ENCODE results near the gene CMC2.

DNA sequence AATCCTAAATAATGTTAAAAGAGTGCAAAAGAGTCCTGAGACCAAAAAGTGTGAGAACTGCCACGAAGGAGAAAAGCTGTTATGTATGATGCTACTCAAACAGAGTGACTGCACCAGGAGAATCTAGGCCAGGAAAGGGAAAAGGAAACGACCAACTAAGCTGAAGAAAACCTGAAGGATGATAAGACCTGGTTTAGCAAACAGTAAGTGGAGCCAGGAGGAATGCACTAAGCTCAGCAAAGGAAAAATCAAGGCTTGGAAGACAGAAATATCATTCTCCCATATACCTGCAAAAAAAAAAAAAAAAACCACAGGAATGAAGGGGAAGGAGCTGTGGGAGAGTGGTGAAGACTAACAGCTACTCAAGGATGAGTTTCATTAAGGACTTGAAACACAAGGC, 21.1 kb downstream of the CMC2 start:
- no peak for TF ChIP-seq TAF1 (IDR thresholded peaks at IDR 0.05; ENCODE audit: borderline replicate concordance, insufficient read depth, low read length)
- TF ChIP-seq SIN3A (IDR thresholded peaks at IDR 0.05; ENCODE audit: borderline replicate concordance, insufficient read depth, low read length), result no peak
